Adrenal gland (tissue), 12 donors: ENCODE measurements around the gene HSFX4. TPM values are rescaled to one million over a fixed set of nuclear protein-coding genes. Genes with fewer than 3 reads are reported as not detected.
A peak's percentile ranks its signal among the peaks of the same experiment; 100 is the strongest.

Experiments used
- DNase-seq, 7 donors: peaks; one replicate each; pipeline ENCODE4 v3.0.0-alpha.2; 2019 to 2020
- H3K27ac ChIP-seq, 5 donors: fragments of 200-600 bp; sonication (generic) in 4 of 5; 1 replicate in 3 of 5; 2 replicates in 2 of 5; pipeline versions ENCODE4 v1.5.1 to v1.8.0; 2016 to 2020; ENCODE audit warnings: mild to moderate bottlenecking in 1 of 5
- H3K27me3 ChIP-seq: fragments of 200-600 bp; 2 replicates; pipeline ENCODE4 v1.8.0; 2021
- H3K36me3 ChIP-seq, 2 donors: fragments of 200-600 bp; replicated peaks in 1 of 2; 1 replicate in 1 of 2; 2 replicates in 1 of 2; pipeline versions ENCODE4 v1.5.1 to v1.8.0; 2018 to 2022
- H3K4me1 ChIP-seq, 2 donors: fragments of 200-600 bp; replicated peaks in 1 of 2; 1 replicate in 1 of 2; 2 replicates in 1 of 2; pipeline versions ENCODE4 v1.5.1 to v1.8.0; 2018 to 2021
- H3K4me3 ChIP-seq, 4 donors: fragments of 200-600 bp; sonication (generic) in 3 of 4; one replicate each; pipeline ENCODE4 v1.5.1; 2016 to 2018
- H3K9me3 ChIP-seq, 3 donors: fragments of 200-600 bp; sonication (generic) in 1 of 3; replicated peaks in 1 of 3; 1 replicate in 2 of 3; 2 replicates in 1 of 3; pipeline versions ENCODE4 v1.5.1 to v1.8.0; 2016 to 2021
- POLR2A ChIP-seq, 2 donors: fragments of 450-650 bp; IDR thresholded peaks; one replicate each; pipeline ENCODE4 v1.6.1; 2017; ENCODE audit warnings: antibody characterized with exemption in 2 of 2, mild to moderate bottlenecking in 2 of 2, moderate library complexity in 1 of 2
- WGBS, 4 donors: extraction: QIAGEN DNeasy Blood & Tissue Kit in 2 of 4; methylation state at CpG; one replicate each; pipeline versions ENCODE4 v1.1.5 to v1.1.7; 2013 to 2017; 5-methylcytosine and 5-hydroxymethylcytosine counted together
- intact Hi-C, 2 donors: fragments of 100-400 bp; cut with DNase I; formaldehyde crosslinking; loops; one replicate each; pipeline versions ENCODE4 v1.14.1 to v1.15.0; 2022 to 2023
- polyA plus RNA-seq, 3 donors: library from polyadenylated mRNA; stranded (reverse); fragments of 200-250 nt in 2 of 3; fragments of 350-450 nt in 1 of 3; fragmentation: Illumina TruSeq in 1 of 3; extraction: RNeasy Lipid Tissue Mini Kit (QIAGEN cat#74804) in 1 of 3; gene quantifications; one replicate each; pipeline ENCODE4 v1.2.3, GENCODE V29; 2013 to 2014
- total RNA-seq, 9 donors: library from RNA; depleted of rRNA in 4 of 9; stranded (reverse); fragments of >200 nt in 4 of 9; fragments of 120-200 nt in 1 of 9; fragmentation: NEBNext Ultra II Directional in 1 of 9; extraction: Animal tissue kit (Norgen Biotek cat#: 25700) in 1 of 9; gene quantifications; one replicate each; pipeline versions ENCODE4 v1.1.0 to v1.2.4, GENCODE V29; 2013 to 2023
- TF ChIP-seq, protein P1 (sequence below), 6 experiments: fragments of 450-650 bp in 4 of 6; fragments of 200-600 bp in 2 of 6; sonication (generic) in 1 of 6; IDR thresholded peaks; 1 replicate in 5 of 6; 2 replicates in 1 of 6; pipeline versions ENCODE4 v1.5.1 to v1.8.0; 2016 to 2021; ENCODE audit warnings: antibody characterized with exemption in 6 of 6, mild to moderate bottlenecking in 2 of 6, moderate library complexity in 1 of 6
- donor health status: healthy with polysubstance abuse.
- donor health status: Bipolar disorder and iron deficiency.
- donor health status: DM: yes; HTN: yes; CAD: no.
- donor health status: DM: no; HTN: no; CAD: no.
- donor health status: DM: no; HTN: no; CAD: no.
- donor health status: DM: yes; HTN: yes; CAD: no.

The HSFX4 gene
- total and polyA plus RNA-seq, 12 donors, result 0.10 TPM; not detected in 11

DNA sequence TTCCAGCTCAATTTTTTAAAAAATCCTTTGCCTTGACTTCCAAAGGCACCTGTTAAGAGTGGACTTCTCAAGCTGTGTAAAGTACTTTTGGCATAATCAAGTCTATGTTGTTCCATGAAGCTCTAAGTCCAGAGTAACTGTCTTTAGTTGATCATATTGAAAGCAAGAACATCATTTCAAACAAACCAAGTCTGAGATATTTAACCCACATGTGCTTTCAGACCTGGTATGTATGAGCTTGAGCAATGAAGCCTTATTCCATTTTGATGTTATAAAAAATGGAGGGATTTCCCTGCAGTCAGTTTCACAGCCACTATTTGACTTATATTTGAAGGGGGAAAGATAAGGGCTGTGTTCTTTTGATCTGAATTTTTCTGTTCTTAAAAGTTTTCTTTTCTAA, 32.6 kb downstream of the HSFX4 start:
- no peaks in the 10 kb centered on the region for H3K4me1 ChIP-seq
- H3K27ac ChIP-seq, result no peak overlapping the region
- H3K4me3 ChIP-seq, result no peak overlapping the region
- H3K9me3 ChIP-seq, result no peaks in the 10 kb centered on the region
- no peak for TF ChIP-seq POLR2A (IDR thresholded peaks at IDR 0.05)
- TF ChIP-seq, protein P1, sequence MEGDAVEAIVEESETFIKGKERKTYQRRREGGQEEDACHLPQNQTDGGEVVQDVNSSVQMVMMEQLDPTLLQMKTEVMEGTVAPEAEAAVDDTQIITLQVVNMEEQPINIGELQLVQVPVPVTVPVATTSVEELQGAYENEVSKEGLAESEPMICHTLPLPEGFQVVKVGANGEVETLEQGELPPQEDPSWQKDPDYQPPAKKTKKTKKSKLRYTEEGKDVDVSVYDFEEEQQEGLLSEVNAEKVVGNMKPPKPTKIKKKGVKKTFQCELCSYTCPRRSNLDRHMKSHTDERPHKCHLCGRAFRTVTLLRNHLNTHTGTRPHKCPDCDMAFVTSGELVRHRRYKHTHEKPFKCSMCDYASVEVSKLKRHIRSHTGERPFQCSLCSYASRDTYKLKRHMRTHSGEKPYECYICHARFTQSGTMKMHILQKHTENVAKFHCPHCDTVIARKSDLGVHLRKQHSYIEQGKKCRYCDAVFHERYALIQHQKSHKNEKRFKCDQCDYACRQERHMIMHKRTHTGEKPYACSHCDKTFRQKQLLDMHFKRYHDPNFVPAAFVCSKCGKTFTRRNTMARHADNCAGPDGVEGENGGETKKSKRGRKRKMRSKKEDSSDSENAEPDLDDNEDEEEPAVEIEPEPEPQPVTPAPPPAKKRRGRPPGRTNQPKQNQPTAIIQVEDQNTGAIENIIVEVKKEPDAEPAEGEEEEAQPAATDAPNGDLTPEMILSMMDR (IDR thresholded peaks at IDR 0.05), result no peak
- H3K36me3 ChIP-seq, result peaks cover 0 to 2% of the 10 kb centered on the region in 2 donors
- intact Hi-C loops, result no loop called here
- no peaks in the 10 kb centered on the region for H3K27me3 ChIP-seq
- no peak for DNase-seq

DNA sequence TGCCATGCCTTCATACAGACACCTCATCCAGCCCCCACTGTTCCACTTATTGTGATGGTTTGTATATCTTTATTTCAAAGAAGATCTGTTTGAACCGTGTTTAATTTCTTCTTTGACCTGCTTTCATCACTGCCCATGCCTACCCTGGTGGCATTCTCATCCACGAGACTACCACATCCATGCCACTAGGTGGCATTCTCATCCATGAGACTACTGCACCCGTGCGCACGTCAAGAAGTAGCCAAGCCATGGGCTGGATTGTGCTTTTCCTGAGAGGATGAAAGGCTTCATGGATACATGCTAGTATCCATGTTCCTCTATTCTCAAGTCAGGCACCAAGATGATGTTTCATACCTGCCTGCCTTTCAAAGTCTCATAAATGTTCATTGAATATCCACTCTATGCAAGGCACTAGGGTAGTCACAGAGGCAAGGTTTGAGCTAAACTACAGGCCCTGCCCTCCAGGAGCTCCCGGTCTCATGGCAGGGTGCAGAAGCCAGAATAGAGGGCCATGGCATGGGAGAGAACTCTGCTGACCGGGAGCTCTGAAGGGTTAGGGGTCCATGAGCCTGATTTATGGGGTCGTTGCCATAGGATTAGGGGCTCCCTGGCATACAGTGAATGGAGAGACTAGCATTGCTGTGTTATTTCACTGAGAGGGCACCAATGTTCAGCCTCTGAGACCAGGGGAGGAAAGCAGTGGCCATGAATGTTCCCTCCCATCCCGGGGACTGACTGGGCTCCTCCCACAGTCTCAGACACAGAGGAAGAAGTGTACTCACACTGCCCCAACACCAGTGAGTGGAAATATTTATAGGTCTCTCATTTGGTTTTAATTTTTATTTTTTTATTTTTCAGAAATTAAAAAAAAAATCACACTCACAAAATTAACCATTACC, 33.7 kb downstream of the HSFX4 start:
- no peaks in the 10 kb centered on the region for H3K4me1 ChIP-seq
- no peaks in the 10 kb centered on the region for H3K27me3 ChIP-seq
- H3K27ac ChIP-seq, result peak overlapping the region in 1 of 5 donors; percentile 17
- DNase-seq, result peak; percentile 48 to 80 (median 72)
- no peak overlapping the region for H3K4me3 ChIP-seq
- intact Hi-C loops, result no loop called here
- H3K36me3 ChIP-seq, result peaks cover 0 to 2% of the 10 kb centered on the region in 2 donors
- 19 to 42% (median 31%) methylated on average over 7 to 9 of the region's 9 CpGs for WGBS, 4 donors
- no peak for TF ChIP-seq POLR2A (IDR thresholded peaks at IDR 0.05)
- TF ChIP-seq, protein P1 (IDR thresholded peaks at IDR 0.05), result peak; percentile 57 to 82 (median 65)
- H3K9me3 ChIP-seq, result no peaks in the 10 kb centered on the region

DNA sequence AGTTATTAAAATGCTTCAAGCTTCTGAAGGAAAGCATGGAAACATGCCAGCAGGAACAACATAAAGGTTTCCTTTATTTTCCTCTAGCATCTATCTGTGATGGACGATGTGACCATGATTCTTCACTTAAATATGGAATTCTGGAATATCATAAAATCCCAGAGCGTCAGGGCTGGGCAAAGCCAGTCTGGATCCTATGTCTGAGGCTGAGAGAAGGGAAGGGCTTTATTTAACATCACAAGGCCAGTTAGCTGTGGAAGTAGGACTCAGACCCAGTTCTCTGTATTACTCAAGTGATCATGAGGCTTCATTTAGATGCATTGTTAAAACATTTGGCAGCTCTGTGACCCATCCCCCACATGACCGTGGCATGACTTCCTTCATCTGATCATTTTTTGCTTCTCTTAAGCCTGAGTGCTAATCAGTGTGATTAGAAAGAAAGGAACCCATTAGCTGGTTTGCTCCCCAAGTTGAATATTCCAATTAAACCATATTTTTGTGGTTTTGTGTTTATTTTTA, 49.8 kb downstream of the HSFX4 start:
- Histone ChIP-seq H3K27me3 (no peaks in the 10 kb centered on the region), H3K4me3 (no peak overlapping the region), H3K9me3 (no peaks in the 10 kb centered on the region), H3K36me3 (no peaks in the 10 kb centered on the region), H3K4me1 (no peaks in the 10 kb centered on the region), H3K27ac (no peak overlapping the region)
- intact Hi-C loops, result no loop called here
- 64 to 94% (median 78%) methylated on average over 3 of the region's 3 CpGs for WGBS, 4 donors
- TF ChIP-seq, protein P1 (IDR thresholded peaks at IDR 0.05), result no peak
- TF ChIP-seq POLR2A (IDR thresholded peaks at IDR 0.05), result no peak
- DNase-seq, result no peak

Other genes with a start within 250 kb of the HSFX4 start
- not detected for gene MAGEA11, start 217.5 kb upstream of the HSFX4 start, total RNA-seq
- gene MAGEA11, start 217.5 kb upstream of the HSFX4 start, polyA plus RNA-seq, result not detected
- gene HSFX1, start 155.5 kb upstream of the HSFX4 start, total RNA-seq, result 1 to 10 TPM in 6 of 9 donors, under 1 TPM in 3; 0.21 to 2.3 (median 1.6) TPM
- under 1 TPM; 0.51 to 0.80 (median 0.57) TPM for gene HSFX1, start 155.5 kb upstream of the HSFX4 start, polyA plus RNA-seq
- gene MAGEA9, start 147.6 kb upstream of the HSFX4 start, total RNA-seq, result not detected
- not detected for gene MAGEA9, start 147.6 kb upstream of the HSFX4 start, polyA plus RNA-seq
- not detected for gene MAGEA8, start 48.4 kb upstream of the HSFX4 start, total RNA-seq
- gene MAGEA8, start 48.4 kb upstream of the HSFX4 start, polyA plus RNA-seq, result not detected
- gene EOLA2, start 8.9 kb downstream of the HSFX4 start, total RNA-seq, result 10 to 100 TPM; 17.2 to 34.1 (median 28.6) TPM
- 10 to 100 TPM; 27.8 to 53.2 (median 32.6) TPM for gene EOLA2, start 8.9 kb downstream of the HSFX4 start, polyA plus RNA-seq